WERI-Rb-1 (cell line): ENCODE results near the gene IL21R.

Experiments
- DNase-seq: peaks from one replicate; pipeline ENCODE4 v3.0.0-alpha.2; 2020
- H3K27ac ChIP-seq: fragments of 250-450 bp; sonication (Bioruptor Pico); 2 replicates; pipeline ENCODE4 v1.5.1; 2020; ENCODE audit warnings: mild to moderate bottlenecking, moderate library complexity
- H3K27me3 ChIP-seq: fragments of 250-450 bp; sonication (Bioruptor Pico); 2 replicates; pipeline ENCODE4 v1.5.1; 2021; ENCODE audit warnings: mild to moderate bottlenecking, low read depth, moderate library complexity; ENCODE audit not compliant: insufficient read depth, severe bottlenecking
- H3K36me3 ChIP-seq: fragments of 250-450 bp; sonication (Bioruptor Pico); 2 replicates; pipeline ENCODE4 v1.5.1; 2020; ENCODE audit warnings: mild to moderate bottlenecking, moderate library complexity
- H3K4me3 ChIP-seq: 2 replicates; pipeline ENCODE4 v1.5.1; 2011; ENCODE audit warnings: low read depth, mild to moderate bottlenecking, control low read depth, low read length
- H3K9me3 ChIP-seq: fragments of 250-450 bp; sonication (Bioruptor Pico); 2 replicates; pipeline ENCODE4 v1.5.1; 2021; ENCODE audit warnings: mild to moderate bottlenecking, moderate library complexity; ENCODE audit not compliant: severe bottlenecking
- CTCF ChIP-seq: IDR thresholded peaks from 2 replicates; pipeline ENCODE4 v1.5.1; 2011; ENCODE audit warnings: low read depth, mild to moderate bottlenecking, control low read depth, inconsistent platforms, low read length

The IL21R gene

GRCh38 chr16:27378871-27379481 lies 23.0 kb upstream of the IL21R start:
- Histone ChIP-seq H3K36me3 (no peaks in the 10 kb centered on the region), H3K9me3 (no peaks in the 10 kb centered on the region), H3K27ac (no peak overlapping the region), H3K4me3 (no peak overlapping the region), H3K27me3 (no peaks in the 10 kb centered on the region)
- no peak for DNase-seq
- TF ChIP-seq CTCF = no peak

GRCh38 chr16:27379919-27380318 lies 22.1 kb upstream of the IL21R start:
- no peak overlapping the region for H3K4me3 ChIP-seq

GRCh38 chr16:27381236-27381635 lies 20.7 kb upstream of the IL21R start:
- Histone ChIP-seq H3K36me3 (no peaks in the 10 kb centered on the region), H3K27me3 (no peaks in the 10 kb centered on the region)

More at GRCh38 chr16:27379919-27380318, 22.1 kb upstream of the IL21R start:
- H3K36me3 ChIP-seq = no peaks in the 10 kb centered on the region
- H3K27ac ChIP-seq = no peak overlapping the region
- peaks cover 3% of the 10 kb centered on the region for H3K9me3 ChIP-seq
- TF ChIP-seq CTCF = no peak
- DNase-seq = no peak
- H3K27me3 ChIP-seq = no peaks in the 10 kb centered on the region

DNA sequence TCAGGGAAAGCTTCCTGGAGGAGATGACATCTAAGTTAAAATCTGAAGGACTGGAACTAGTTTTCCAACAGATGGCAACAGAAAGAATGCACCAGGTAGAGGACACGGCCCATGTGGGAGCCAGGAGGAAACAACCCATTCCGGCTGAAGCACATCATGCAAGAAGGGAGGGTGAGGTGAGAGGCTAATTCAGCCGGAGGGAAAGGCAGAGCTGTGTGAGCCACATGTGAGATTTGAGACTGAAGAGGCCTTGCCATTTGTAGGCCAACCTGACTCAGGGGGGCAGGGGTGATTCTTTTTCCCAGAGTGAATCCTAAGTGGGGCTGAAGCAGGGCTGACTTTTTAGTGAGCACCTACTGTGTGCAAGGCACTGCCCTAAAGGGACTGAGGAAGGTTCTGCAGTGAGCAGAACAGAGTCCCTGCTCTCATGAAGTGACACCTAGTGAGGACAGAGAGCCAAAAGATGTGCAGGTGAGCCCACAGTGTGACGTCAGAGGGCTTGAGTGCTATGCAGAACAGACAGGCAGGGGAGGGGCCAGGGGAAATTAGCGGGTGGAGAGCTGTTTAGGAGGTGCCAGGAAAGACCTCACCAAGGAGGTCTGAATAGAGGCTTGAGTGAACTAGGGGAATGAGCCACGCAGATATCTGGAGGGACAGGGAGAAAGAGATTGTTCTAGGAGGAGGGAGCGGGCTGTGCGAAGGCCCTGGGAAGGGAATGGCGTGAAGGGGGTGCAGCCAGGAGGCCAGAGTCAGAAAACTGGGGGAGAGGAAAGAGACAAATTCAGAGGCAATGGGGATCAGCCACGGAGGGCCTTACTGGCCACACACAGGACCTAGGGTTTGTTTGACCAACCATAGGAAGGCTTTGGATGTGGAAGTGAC lies 19.8 kb upstream of the IL21R start:
- TF ChIP-seq CTCF = no peak
- H3K36me3 ChIP-seq = no peaks in the 10 kb centered on the region
- peaks cover 3% of the 10 kb centered on the region for H3K9me3 ChIP-seq
- H3K4me3 ChIP-seq = no peak overlapping the region
- no peaks in the 10 kb centered on the region for H3K27me3 ChIP-seq
- H3K27ac ChIP-seq = no peak overlapping the region
- DNase-seq = no peak

More at GRCh38 chr16:27381236-27381635, 20.7 kb upstream of the IL21R start:
- no peak overlapping the region for H3K4me3 ChIP-seq
- no peak overlapping the region for H3K27ac ChIP-seq
- no peak for TF ChIP-seq CTCF
- H3K9me3 ChIP-seq = peaks cover 3% of the 10 kb centered on the region
- no peak for DNase-seq

DNA sequence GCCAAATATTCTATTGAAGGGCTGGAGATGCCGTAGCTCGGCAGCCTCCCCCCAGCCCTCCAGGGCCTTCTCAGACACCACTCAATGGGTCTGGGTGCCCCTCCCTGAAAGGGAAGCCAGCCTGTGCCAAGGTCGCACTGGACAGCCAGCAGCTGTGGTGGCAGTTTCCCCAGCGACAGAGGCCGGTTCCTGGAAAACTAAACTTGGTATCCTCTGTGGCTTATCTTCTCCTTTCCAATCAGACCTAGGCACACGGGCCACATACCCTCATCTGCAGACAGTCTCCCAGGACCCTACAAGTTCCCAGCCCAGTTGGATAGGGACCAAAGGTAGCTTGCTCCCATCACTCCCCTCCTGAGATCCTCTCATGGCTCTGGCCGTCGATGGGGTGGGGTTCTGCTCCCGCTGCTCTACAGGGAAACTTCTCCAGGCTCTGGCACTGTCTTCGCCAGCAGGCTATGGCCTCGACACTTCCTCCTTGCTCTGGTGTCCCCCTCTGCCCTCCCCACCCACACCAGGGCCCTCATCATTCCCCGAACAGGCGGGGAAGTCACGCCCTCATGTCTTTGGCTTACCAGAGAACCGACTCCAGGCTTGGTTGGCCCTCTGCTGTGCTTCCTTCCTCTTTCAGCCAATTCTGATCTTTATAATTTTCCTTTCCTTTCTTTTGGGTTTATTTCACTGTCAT lies 18.3 kb upstream of the IL21R start:
- Histone ChIP-seq H3K27me3 (no peaks in the 10 kb centered on the region), H3K36me3 (no peaks in the 10 kb centered on the region), H3K4me3 (no peak overlapping the region), H3K27ac (no peak overlapping the region), H3K9me3 (peaks cover 3% of the 10 kb centered on the region)
- no peak for DNase-seq
- TF ChIP-seq CTCF = no peak
